Measurements from ENCODE around the gene NUDT6.
"Not testable (repeated sequence)": the region's sequence is repeated elsewhere in the genome, so short reads cannot be mapped to it uniquely, and the experiment has no call there.

NUDT6 gene

DNA sequence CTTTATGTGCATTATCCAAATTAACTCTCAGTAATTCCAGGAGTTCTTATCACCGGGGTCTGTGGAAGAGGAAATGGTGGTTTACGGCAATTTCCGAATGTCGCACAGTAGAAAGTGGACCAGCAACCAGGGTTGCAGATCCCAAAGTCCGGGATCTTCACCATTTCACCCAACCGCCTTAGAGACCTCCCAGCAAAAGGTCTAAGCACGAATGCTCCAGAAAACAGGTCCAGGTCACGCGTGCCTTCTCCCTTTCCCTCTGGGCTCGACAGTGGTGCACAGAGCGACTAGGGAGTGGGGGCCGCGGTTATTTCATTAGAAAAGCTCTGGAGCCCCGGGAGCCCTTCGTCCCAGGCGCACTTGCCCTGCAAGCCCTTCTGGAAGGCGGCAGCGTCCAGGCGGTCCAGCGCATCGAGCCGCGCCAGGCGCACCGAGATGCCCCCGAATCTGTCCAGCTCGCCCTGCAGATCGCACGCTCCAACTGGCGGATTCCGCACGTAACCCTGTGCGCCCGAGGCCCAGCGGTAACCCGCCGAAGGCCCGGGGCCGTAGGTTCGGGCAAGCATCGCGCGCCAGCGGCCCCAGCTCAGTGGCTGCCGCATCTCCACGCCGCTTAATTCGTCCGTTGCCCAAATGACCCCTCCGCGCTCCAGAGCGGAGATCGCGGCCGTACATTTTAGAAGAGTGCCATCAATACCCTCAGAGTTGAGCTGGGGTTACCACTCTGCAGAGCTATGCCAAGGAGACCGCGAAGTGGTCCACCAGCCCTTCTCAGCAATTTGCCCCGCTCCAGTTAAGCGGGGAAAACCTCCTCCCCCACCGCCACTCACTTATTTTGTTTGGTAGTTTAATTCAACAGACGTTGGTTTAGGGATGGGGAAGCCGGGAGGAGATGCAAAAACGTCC is at the start of gene NUDT6:
NUDT6 (minus strand) TSS at position 627 of the 906 bp plus-strand sequence; CDS start at position 602, 25 bp downstream.
- peak; percentile 4 to 11 for DNase-seq (ENCODE audit: extremely low read depth in 1 of 2, low read depth in 1 of 2)

DNA sequence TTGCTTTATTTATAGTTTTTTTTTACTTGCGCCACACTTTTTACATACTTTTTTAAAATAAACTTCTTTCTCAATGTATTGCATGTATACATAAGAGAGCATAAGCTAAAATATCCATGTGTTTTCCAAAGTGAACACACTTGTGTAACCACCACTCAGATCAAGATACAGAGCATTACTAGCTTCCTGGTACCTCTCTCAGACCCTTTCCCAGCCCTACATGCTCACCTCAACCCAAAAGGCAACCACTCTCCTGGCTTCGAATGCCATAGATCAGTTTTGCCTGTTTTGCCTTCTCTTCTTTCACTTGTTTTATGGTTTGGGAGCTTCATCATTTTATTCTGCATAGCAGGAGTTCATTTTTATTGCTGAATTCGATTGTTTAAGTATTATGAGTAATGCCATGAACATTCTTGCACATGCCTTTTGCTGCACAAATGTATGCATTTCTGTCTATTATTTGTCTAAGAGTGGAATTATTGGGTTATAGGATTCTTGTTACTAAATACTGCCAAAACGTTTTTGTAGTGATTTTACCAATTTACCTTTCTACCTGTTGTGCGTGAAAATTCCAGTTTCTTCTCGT is 45.9 kb upstream of the NUDT6 start:
- no peak for DNase-seq (ENCODE audit: extremely low read depth in 1 of 2, low read depth in 1 of 2)

DNA sequence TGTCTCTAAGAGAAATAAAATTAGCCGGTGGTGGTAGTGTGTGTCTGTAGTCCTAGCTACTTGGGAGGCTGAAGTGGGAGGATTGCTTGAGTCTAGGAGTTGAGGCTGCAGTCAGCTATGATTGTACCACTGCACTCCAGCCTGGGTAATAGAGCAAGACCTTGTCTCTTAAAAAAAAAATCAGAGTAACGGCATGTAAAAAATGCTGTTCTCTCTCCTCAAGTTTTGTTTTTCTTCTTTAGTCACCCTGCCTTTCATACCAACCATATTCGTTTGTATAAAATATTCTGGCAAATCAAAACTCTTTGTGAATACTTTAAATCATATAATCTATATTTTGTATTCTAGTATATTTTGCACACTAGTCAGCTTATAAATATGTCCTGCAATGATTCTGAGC is 44.8 kb upstream of the NUDT6 start:
- no peak for DNase-seq (ENCODE audit: extremely low read depth in 1 of 2, low read depth in 1 of 2)

DNA sequence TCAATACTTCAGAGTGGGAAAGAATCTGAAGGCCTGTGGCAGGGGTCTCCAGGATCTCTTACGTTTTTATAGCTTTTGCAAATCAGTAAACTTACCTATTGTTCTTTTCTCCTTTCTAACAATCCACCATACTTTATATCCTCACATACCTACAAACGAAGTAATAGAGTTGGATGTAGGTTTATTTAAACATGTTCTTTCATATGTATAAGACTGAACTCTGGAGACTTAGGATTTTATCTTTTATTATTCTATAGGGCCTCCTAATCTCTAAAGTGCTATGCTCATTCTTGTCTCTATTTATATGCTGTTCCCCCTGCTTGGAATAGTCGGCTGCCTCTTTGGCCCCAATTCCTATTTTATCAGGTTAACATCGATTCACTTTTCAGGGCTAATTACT is 43.8 kb upstream of the NUDT6 start:
- no peak for DNase-seq (ENCODE audit: extremely low read depth in 1 of 2, low read depth in 1 of 2)

GRCh38 chr4:122963216-122963615 is 40.8 kb upstream of the NUDT6 start:
- DNase-seq (ENCODE audit: extremely low read depth in 1 of 2, low read depth in 1 of 2) = no peak

- DNase-seq (ENCODE audit: extremely low read depth in 1 of 2, low read depth in 1 of 2) = no peak
These were observed 38.2 kb upstream of the NUDT6 start for GRCh38 chr4:122960611-122961000.

DNA sequence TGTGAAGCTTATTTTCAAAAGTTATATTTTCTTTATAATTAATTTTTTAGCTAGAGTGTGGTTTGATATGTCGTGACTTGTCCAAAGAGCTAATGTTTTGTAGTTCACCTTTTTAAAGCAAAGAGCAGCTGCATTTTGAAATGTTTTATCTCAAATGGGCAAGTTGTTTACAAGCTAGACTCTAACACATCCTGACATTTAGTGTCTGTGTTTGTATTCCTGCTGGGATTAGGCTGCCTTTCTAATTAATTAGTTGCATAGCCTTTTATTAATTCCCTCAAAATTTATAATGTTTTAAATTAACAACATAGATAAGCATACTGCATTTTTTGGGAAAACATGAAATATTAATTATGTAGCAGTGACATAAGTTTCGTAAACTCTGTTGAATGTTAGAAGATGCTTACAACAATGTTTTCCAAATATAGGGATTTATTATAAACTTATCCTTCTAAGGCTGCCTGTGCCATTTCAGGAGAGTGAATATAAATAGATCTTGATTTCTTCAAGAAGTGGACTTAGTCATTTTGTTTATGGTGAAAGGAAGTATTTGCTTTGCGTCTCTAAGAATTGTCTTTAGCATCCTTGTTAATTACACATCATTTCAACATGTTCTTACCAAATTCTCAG is 37.7 kb upstream of the NUDT6 start:
- no peak for DNase-seq (ENCODE audit: extremely low read depth in 1 of 2, low read depth in 1 of 2)

- DNase-seq (ENCODE audit: extremely low read depth in 1 of 2, low read depth in 1 of 2) = no peak
These were observed 37.0 kb upstream of the NUDT6 start for GRCh38 chr4:122959441-122959840.

- DNase-seq (ENCODE audit: extremely low read depth in 1 of 2, low read depth in 1 of 2) = no peak
These were observed 36.1 kb upstream of the NUDT6 start for GRCh38 chr4:122958505-122958904.

GRCh38 chr4:122953924-122954323 is 31.5 kb upstream of the NUDT6 start:
- no peak for DNase-seq (ENCODE audit: extremely low read depth in 1 of 2, low read depth in 1 of 2)

GRCh38 chr4:122952028-122952427 is 29.6 kb upstream of the NUDT6 start:
- no peak for DNase-seq (ENCODE audit: extremely low read depth in 1 of 2, low read depth in 1 of 2)

- DNase-seq (ENCODE audit: extremely low read depth in 1 of 2, low read depth in 1 of 2) = no peak
These were observed 26.3 kb upstream of the NUDT6 start for GRCh38 chr4:122948671-122949070.

DNA sequence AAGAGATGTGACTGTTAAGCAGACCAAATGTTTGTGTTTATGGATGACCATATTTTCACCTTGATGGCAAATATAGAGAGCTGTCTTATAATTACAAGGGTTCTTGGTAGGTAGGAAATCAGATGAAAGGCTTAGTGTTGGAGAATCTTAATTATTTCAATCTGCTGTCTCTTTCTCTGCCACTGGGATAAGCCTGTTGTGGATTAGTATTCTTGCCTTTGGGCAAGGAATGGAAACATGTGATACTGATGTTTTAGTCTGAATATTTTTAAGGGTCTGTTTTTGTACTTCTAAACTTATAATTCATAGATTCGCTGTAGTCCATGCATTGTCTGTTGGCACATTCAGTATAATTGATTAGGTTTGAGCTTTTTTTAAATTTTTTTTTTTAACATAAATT is 23.7 kb upstream of the NUDT6 start:
- no peak for DNase-seq (ENCODE audit: extremely low read depth in 1 of 2, low read depth in 1 of 2)

DNA sequence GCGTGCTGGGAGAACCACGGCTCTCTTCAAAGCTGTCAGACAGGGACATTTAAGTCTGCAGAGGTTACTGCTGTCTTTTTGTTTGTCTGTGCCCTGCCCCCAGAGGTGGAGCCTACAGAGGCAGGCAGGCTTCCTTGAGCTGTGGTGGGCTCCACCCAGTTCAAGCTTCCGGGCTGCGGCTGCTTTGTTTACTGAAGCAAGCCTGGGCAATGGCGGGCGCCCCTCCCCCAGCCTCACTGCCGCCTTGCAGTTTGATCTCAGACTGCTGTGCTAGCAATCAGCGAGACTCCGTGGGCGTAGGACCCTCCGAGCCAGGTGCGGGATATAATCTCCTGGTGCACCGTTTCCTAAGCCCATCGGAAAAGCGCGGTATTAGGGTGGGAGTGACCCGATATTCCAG is 22.7 kb upstream of the NUDT6 start:
- DNase-seq (ENCODE audit: extremely low read depth in 1 of 2, low read depth in 1 of 2) = not testable (repeated sequence)

- DNase-seq (ENCODE audit: extremely low read depth in 1 of 2, low read depth in 1 of 2) = no peak
These were observed 10.4 kb upstream of the NUDT6 start for GRCh38 chr4:122932763-122933162.

DNA sequence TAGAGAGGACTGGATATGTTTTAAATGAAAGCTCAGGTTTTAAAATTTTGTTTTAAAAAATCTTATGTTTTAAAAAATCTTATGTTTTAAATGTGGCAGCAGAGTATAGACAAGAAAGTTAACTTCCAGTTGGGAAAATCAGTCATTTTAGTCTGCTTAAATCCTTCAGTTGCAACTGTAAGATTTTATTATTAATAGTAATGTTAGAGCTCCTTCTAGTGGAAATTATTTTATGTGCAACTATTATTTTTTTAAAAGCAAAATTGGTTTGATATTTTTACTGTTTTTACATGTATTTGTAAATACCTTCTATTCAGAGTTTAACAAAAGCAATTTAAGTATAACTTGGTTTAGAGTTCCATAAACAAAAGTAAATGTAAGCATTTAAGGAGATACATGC is 8.5 kb upstream of the NUDT6 start:
- no peak for DNase-seq (ENCODE audit: extremely low read depth in 1 of 2, low read depth in 1 of 2)

- no peak for DNase-seq (ENCODE audit: extremely low read depth in 1 of 2, low read depth in 1 of 2)
These were observed 6.5 kb upstream of the NUDT6 start for GRCh38 chr4:122928930-122929329.

DNA sequence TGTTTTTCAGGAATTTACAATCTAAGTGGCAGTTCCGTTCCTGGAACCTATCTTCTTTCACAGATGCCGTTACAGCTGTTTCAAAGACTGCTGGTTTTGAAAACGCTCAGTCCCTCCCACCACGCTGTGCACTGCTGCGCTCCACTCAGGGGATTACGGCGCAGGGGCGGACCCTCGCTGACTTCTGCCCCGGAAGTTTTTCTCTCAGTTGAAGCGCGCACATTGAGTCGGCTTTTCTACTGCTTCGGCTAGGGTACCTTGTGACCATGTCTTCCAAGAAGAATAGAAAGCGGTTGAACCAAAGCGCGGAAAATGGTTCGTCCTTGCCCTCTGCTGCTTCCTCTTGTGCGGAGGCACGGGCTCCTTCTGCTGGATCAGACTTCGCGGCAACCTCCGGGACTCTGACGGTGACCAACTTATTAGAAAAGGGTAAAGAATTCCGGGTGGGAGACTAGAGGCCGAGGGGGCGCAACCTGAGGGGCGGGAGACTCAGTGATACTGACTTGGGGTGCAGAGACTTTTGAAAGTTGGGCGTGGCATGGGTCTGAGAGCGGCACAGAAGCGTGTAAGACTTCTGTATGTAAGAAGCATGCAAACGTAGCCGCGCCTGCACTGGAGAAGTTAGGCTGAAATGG is 597 bp upstream of the NUDT6 start:
- DNase-seq (ENCODE audit: extremely low read depth in 1 of 2, low read depth in 1 of 2) = peak; percentile 75 to 89

GRCh38 chr4:122921300-122921699 is 1.1 kb downstream of the NUDT6 start:
- no peak for DNase-seq (ENCODE audit: extremely low read depth in 1 of 2, low read depth in 1 of 2)

GRCh38 chr4:122920473-122920872 is 1.9 kb downstream of the NUDT6 start:
- DNase-seq (ENCODE audit: extremely low read depth in 1 of 2, low read depth in 1 of 2) = no peak

DNA sequence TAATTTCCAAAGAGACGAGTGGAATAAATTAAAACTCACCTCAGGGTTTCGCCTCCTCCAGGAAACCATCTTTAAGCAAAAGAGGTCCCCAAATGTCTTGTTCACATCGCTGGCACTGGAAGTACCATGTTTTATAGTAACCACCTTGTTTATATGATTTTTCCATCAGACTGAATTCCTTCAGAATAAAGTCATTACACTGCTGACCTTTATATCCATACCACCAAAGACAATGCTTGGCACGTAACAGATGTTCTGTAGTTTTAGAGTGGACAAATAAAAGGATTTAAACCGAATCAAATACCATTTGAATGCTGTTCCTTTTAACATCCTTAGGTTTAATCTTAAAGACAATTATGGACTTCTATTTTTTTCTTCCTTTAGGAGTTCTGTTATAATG is 4.7 kb downstream of the NUDT6 start:
- no peak for DNase-seq (ENCODE audit: extremely low read depth in 1 of 2, low read depth in 1 of 2)
